Breast epithelium (tissue), 3 donors: ENCODE measurements around the gene TNS3.

Source experiments
- POLR2A ChIP-seq: fragments of 450-650 bp; IDR thresholded peaks from one replicate; pipeline ENCODE4 v1.6.1; 2016; ENCODE audit warnings: antibody characterized with exemption, mild to moderate bottlenecking, moderate library complexity
- POLR2AphosphoS5 ChIP-seq, 3 donors: sonication (generic); formaldehyde crosslinking; IDR thresholded peaks; one replicate each; pipeline ENCODE4 v1.6.1; 2017; ENCODE audit warnings: antibody characterized with exemption in 3 of 3
- TF ChIP-seq, protein P1 (sequence below), 3 donors: fragments of 450-650 bp; IDR thresholded peaks; one replicate each; pipeline ENCODE4 v1.5.1; 2016 to 2017; ENCODE audit warnings: antibody characterized with exemption in 3 of 3, mild to moderate bottlenecking in 3 of 3, moderate library complexity in 3 of 3

GRCh38 chr7:47358944-47359588, 222.8 kb downstream of the TNS3 start:
- TF ChIP-seq, protein P1, sequence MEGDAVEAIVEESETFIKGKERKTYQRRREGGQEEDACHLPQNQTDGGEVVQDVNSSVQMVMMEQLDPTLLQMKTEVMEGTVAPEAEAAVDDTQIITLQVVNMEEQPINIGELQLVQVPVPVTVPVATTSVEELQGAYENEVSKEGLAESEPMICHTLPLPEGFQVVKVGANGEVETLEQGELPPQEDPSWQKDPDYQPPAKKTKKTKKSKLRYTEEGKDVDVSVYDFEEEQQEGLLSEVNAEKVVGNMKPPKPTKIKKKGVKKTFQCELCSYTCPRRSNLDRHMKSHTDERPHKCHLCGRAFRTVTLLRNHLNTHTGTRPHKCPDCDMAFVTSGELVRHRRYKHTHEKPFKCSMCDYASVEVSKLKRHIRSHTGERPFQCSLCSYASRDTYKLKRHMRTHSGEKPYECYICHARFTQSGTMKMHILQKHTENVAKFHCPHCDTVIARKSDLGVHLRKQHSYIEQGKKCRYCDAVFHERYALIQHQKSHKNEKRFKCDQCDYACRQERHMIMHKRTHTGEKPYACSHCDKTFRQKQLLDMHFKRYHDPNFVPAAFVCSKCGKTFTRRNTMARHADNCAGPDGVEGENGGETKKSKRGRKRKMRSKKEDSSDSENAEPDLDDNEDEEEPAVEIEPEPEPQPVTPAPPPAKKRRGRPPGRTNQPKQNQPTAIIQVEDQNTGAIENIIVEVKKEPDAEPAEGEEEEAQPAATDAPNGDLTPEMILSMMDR (IDR thresholded peaks at IDR 0.05): no peak
- TF ChIP-seq POLR2AphosphoS5 (IDR thresholded peaks at IDR 0.05): no peak
- no peak for TF ChIP-seq POLR2A
